ENCODE data around the gene COL4A6. TPM values are rescaled to one million over a fixed set of nuclear protein-coding genes. Genes with fewer than 3 reads are reported as not detected.

COL4A6 gene
- total RNA-seq, 1 donor from 2014 or later = 1.2 TPM

- DNase-seq (ENCODE audit: low spot score) (no peak), ATAC-seq (no peak)
- intact Hi-C loops (cut with DNase I) = no loop called here
Observed at GRCh38 chrX:108131471-108131870, 306.8 kb downstream of the COL4A6 start.

- DNase-seq (ENCODE audit: low spot score) (no peak), ATAC-seq (no peak)
- intact Hi-C loops (cut with DNase I) = no loop called here
Observed at GRCh38 chrX:108130889-108131288, 307.3 kb downstream of the COL4A6 start.

GRCh38 chrX:108127152-108127551 lies 311.1 kb downstream of the COL4A6 start:
- intact Hi-C loops (cut with DNase I) = no loop called here
- DNase-seq (ENCODE audit: low spot score) (no peak), ATAC-seq (no peak)

GRCh38 chrX:108126661-108127060 lies 311.6 kb downstream of the COL4A6 start:
- no peak for ATAC-seq
- no peak for DNase-seq (ENCODE audit: low spot score)
- intact Hi-C loops (cut with DNase I) = no loop called here

GRCh38 chrX:108123591-108124366 lies 314.4 kb downstream of the COL4A6 start:
- no peak for ATAC-seq
- DNase-seq (ENCODE audit: low spot score) = no peak
- intact Hi-C loops (cut with DNase I) = no loop called here

- ATAC-seq (no peak), DNase-seq (ENCODE audit: low spot score) (no peak)
- intact Hi-C loops (cut with DNase I) = no loop called here
Observed at GRCh38 chrX:108122748-108123147, 315.5 kb downstream of the COL4A6 start.

- ATAC-seq (no peak), DNase-seq (ENCODE audit: low spot score) (no peak)
- intact Hi-C loops (cut with DNase I) = no loop called here
Observed at GRCh38 chrX:108121291-108121690, 316.9 kb downstream of the COL4A6 start.

GRCh38 chrX:108117988-108118387 lies 320.2 kb downstream of the COL4A6 start:
- DNase-seq (ENCODE audit: low spot score) = no peak
- intact Hi-C loops (cut with DNase I) = no loop called here

GRCh38 chrX:108114541-108114940 lies 323.7 kb downstream of the COL4A6 start:
- no peak for ATAC-seq
- DNase-seq (ENCODE audit: low spot score) = no peak
- intact Hi-C loops (cut with DNase I) = no loop called here

More at GRCh38 chrX:108117988-108118387, 320.2 kb downstream of the COL4A6 start:
- no peak for ATAC-seq

Other genes with a start within 250 kb of the COL4A6 start
- 21.8 TPM for gene COL4A5, start 1.4 kb upstream of the COL4A6 start, total RNA-seq

Measured in sciatic nerve (tissue), 2 donors.